Measurements from ENCODE around the gene OTUB2. TPM values are rescaled to one million over a fixed set of nuclear protein-coding genes. Genes with fewer than 3 reads are reported as not detected.

The OTUB2 gene
- total and polyA plus RNA-seq, 2 donors (not counting 3 experiments of a cell fraction or from before 2014, with no cell fraction given) = 0.70 to 1.6 TPM

DNA sequence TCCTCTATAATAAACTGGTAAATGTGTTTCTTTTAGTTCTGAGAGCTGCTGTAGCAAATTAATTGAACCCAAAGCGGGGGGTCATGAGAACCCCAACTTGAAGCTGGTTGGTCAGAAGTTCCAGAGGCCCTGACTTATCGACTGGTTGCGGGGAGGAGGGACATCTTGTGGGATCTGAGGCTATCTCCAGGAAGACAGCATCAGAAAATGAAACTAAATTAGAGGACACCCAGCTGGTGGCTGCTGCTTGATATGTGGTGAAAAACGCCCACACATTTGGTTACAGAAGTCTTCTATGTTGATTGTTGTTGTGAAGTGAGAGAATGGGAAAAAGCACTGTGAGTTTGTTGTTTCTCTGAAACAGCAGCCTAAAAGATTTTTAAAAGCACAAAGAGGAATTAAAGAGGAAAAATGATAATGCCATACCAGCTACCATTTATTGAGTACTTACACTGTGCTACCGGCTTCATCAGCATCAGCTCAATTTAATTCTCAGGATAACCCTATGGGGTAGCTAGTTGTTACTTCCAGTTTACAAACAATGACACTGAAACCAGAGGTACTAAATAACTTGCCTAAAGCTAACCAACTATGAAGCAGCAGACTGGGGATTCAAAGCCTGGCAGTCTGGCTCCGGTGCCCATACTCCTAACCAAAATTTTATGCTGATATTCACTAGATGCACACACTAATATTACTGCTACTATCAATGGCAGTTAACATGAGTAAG is 30.6 kb downstream of the OTUB2 start:
- no peaks in the 10 kb centered on the region for H4K20me1 ChIP-seq (replicated peaks; ENCODE audit: control insufficient read depth, extremely low read depth, insufficient read depth, low read length)
- TSS peak; percentile 5 for BruUV-seq (replicated peaks)
- DNase-seq (ENCODE audit: low read depth, low spot score) = no peak

More for the DNA sequence above, 30.6 kb downstream of the OTUB2 start:
- Histone ChIP-seq H3K9me3 (replicated peaks; ENCODE audit: control insufficient read depth, insufficient read depth, low read length) (no peaks in the 10 kb centered on the region), H3K27ac (ENCODE audit: insufficient read depth, low read depth, low read length) (no peak overlapping the region), H3K9ac (replicated peaks; ENCODE audit: extremely low read depth, insufficient read depth, low read length) (no peak overlapping the region), H3K4me3 (replicated peaks in 1 of 3; ENCODE audit: insufficient read depth in 1 of 3, low read depth in 1 of 3, low read length in 3 of 3) (no peak overlapping the region), H3K79me2 (ENCODE audit: control insufficient read depth, insufficient read depth, low read length) (peaks cover 9% of the 10 kb centered on the region), H3K4me1 (ENCODE audit: control insufficient read depth, extremely low read depth, insufficient read depth, low read length) (no peaks in the 10 kb centered on the region), H3K4me2 (ENCODE audit: insufficient read depth, low read length) (no peak overlapping the region), H3K9me1 (replicated peaks; ENCODE audit: control insufficient read depth, extremely low read depth, insufficient read depth, low read length) (no peaks in the 10 kb centered on the region), H3K36me3 (ENCODE audit: control insufficient read depth in 2 of 2, extremely low read depth in 1 of 2, insufficient read depth in 2 of 2, low read length in 2 of 2) (peaks cover 25 to 36% of the 10 kb centered on the region in 2 experiments), H3K27me3 (ENCODE audit: control insufficient read depth in 2 of 2, insufficient read depth in 2 of 2, low read length in 2 of 2) (no peaks in the 10 kb centered on the region), H2AFZ (ENCODE audit: low read depth, low read length) (no peak overlapping the region)
- TF ChIP-seq, protein P1, sequence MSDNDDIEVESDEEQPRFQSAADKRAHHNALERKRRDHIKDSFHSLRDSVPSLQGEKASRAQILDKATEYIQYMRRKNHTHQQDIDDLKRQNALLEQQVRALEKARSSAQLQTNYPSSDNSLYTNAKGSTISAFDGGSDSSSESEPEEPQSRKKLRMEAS (IDR thresholded peaks at IDR 0.05; ENCODE audit: insufficient read depth, insufficient read length) = no peak
- TF ChIP-seq EZH2 (IDR thresholded peaks at IDR 0.05; ENCODE audit: borderline replicate concordance, low read depth, low read length, severe bottlenecking) (no peak), POLR2AphosphoS5 (IDR thresholded peaks at IDR 0.05; ENCODE audit: insufficient read depth, low read depth, low read length) (no peak), GATA2 (IDR thresholded peaks at IDR 0.05; ENCODE audit: insufficient read depth, insufficient read length, low read depth, low read length) (no peak), MYC (IDR thresholded peaks at IDR 0.05; ENCODE audit: low read depth, low read length) (no peak), FOS (IDR thresholded peaks at IDR 0.05; ENCODE audit: borderline replicate concordance, insufficient read depth, low read length) (no peak), CTCF (IDR thresholded peaks at IDR 0.05; ENCODE audit: extremely low read depth in 1 of 2, insufficient read depth in 1 of 2, low read depth in 1 of 2, low read length in 2 of 2) (no peak), POLR2A (IDR thresholded peaks at IDR 0.05; ENCODE audit: low read depth, low read length) (no peak), JUN (IDR thresholded peaks at IDR 0.05; ENCODE audit: borderline replicate concordance, insufficient read depth, insufficient read length, low read depth) (no peak)
- FAIRE-seq = no peak
- CTCF ChIA-PET = interaction anchor here (0.9 to 2.2 kb wide), 4 partner anchors 10 to 117 kb away, joined by 3 to 13 read pairs (median 6); no protein-coding TSS in a partner anchor
- intact Hi-C loops (cut with micrococcal nuclease) = no loop called here
- POLR2A ChIA-PET = no interaction called here
- dilution Hi-C loops (cut with MboI; ENCODE audit: extremely low pct_ligation_motif_present, low sequenced_read_pairs) = no loop called here
